IPS-11a (cell line): ENCODE results near the gene ARHGAP6.
"Not testable (repeated sequence)": the region's sequence is repeated elsewhere in the genome, so short reads cannot be mapped to it uniquely, and the experiment has no call there.

Experiments
- H3K4me3 ChIP-seq: one replicate; pipeline ENCODE4 v1.5.1; 2013; ENCODE audit warnings: low read depth, low read length, control low read depth

ARHGAP6 gene

DNA sequence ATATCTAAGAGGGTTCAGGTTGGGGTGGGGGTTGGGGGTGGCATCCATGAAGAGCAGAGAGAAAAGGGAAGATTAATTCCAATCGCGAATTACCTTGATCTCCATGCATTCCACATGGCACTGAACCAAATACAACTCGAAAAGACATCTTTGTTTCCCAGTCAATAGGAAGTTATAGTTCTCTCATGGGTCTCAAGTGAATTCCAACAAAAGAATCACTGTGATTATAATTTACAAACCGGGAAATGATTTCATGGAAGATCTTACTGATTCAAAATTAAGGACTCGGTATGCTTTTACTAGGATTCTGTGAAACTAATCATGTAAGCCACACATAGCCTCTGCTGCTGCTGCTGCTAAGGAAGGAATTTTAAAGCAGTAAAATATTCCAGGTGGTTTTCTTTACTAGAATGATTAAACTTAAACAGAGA, 399.1 kb downstream of the ARHGAP6 start:
- no peak overlapping the region for H3K4me3 ChIP-seq

- no peak overlapping the region for H3K4me3 ChIP-seq
Measured at GRCh38 chrX:11265352-11265751, 400.4 kb downstream of the ARHGAP6 start.

DNA sequence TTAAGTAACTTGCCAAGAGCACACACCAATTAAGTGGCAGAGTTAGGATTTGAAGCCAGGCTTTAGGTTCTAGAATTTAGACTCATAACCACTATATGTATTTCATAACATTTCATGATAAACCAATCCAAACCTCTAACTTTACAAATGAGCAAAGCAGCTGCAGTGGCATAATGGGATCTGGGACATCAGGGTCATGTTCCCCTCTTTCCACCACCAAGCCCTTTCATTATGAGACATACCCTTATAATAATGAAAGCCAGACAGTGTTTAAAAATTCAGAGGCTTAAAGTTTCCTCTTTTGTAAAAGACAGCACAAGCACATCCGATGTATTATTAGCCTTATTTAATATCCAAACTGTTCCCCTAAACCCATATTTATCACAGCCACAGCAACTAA, 400.8 kb downstream of the ARHGAP6 start:
- H3K4me3 ChIP-seq, result no peak overlapping the region

DNA sequence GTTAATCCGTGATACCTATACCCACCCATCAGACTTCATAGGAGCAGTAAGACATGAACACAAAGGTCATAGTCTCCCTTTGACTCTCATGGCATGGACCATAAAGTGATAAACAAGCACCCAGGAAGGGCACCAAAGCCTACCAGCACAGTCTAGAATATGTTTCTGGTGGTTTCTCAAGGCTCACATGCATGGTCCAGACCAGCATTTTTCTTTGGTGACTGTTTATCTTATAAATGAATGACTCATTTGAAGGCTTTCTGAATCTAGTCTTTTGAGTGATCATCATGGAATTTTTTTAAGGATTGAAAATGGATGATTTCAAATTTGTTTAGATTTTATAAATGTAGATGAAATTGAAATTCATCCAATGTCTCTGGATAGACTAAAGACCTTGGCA, 404.5 kb downstream of the ARHGAP6 start:
- H3K4me3 ChIP-seq, result no peak overlapping the region

- H3K4me3 ChIP-seq, result no peak overlapping the region
Measured at GRCh38 chrX:11259437-11259836, 406.3 kb downstream of the ARHGAP6 start.

- no peak overlapping the region for H3K4me3 ChIP-seq
Measured at GRCh38 chrX:11257711-11258110, 408.0 kb downstream of the ARHGAP6 start.

DNA sequence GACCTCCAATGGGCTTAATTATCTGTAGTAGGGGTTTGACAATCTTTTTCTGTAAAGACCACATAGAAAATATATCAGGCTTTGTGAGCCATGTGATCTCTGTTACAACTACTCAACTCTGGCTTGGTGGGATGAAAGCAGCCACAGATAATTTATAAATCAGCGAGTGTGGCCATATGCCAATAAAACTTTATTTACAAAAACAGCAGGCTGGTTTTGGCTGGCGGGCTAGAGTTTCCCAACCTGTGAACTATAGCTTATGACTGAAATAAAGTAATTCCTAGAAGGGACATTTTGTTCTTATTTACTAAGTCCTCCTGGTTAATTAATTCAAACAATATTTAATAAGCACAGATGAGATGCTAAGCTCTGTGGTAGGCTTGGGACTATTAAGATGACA, 408.4 kb downstream of the ARHGAP6 start:
- no peak overlapping the region for H3K4me3 ChIP-seq

DNA sequence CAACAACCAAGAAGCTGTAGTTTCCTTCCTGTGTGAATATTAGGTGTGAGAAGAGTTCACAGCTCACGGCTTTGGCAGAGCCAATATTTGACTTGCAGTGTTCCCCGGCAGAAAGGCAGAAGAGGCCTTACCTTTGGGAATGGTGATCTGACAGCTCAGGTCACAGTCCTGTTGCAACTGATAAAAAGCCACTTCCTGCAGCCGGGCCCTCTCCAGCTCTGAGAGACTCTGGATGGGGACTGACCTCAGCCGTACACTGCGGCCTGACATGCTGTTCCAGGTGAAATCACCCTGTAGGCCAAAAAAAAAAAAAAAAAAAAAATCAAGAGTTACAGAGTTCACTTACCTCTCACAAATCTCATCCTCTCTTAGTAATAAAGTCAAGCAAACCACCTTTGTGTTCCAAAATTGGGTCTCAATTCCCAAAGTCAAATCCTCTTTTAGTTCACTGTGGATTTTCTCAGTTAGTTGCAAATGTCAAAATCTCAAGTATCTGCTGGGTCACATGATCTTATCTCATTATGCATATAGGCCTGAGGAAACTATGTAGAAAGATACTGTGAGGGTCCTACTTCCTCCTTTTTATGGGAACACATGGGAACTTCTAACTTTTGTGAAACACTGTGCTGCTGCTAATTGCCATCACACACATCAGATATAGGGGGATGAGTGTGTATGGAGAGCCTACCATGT, 411.2 kb downstream of the ARHGAP6 start:
- H3K4me3 ChIP-seq, result no peak overlapping the region

GRCh38 chrX:11244636-11245035, 421.1 kb downstream of the ARHGAP6 start:
- H3K4me3 ChIP-seq, result no peak overlapping the region

DNA sequence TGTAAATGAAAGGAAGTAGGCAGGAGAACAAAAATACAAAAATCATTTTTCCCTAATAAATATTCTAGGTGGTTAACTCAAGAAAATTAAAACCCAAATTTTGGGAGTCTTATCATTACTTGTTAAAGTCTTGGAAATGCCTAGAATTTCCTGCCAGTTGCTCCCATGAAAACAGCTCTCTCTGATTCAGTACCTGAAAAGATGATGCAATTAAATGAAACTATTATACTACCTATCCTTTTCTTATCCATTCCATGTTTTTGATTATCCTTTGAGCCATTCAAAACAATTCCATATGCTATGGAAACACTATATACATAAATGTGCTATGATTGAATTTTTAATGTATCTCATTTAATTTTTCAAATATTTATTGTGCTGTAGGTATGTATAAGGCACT, 423.0 kb downstream of the ARHGAP6 start:
- H3K4me3 ChIP-seq, result no peak overlapping the region

- no peak overlapping the region for H3K4me3 ChIP-seq
Measured at GRCh38 chrX:11241720-11242119, 424.0 kb downstream of the ARHGAP6 start.

DNA sequence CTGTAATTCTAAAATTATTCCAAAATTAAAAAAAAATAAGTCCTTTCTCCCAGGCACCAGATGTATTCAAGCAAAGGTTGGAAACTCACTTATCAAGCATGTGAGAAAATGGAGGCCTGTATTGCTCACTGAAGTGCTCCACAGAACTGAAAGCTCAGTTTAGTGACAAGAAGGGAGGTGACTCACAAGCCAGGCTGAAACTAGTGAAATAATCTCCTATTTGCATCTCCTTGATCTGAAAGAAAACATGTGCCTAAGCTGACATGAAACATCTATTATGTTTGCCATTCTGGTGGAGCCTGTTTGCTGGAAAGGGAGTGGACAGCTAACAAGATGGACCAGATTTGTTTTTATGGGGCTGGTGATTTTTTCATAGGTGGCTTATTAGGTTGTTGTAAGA, 426.5 kb downstream of the ARHGAP6 start:
- H3K4me3 ChIP-seq, result no peak overlapping the region

GRCh38 chrX:11235377-11235776, 430.3 kb downstream of the ARHGAP6 start:
- H3K4me3 ChIP-seq, result not testable (repeated sequence)

- no peak overlapping the region for H3K4me3 ChIP-seq
Measured at GRCh38 chrX:11215191-11215921, 450.4 kb downstream of the ARHGAP6 start.

- H3K4me3 ChIP-seq, result no peak overlapping the region
Measured at GRCh38 chrX:11214346-11215190, 451.2 kb downstream of the ARHGAP6 start.

- H3K4me3 ChIP-seq, result no peak overlapping the region
Measured at GRCh38 chrX:11212741-11213140, 453.0 kb downstream of the ARHGAP6 start.

- H3K4me3 ChIP-seq, result no peak overlapping the region
Measured at GRCh38 chrX:11210415-11210801, 455.3 kb downstream of the ARHGAP6 start.

GRCh38 chrX:11209798-11210414, 455.8 kb downstream of the ARHGAP6 start:
- no peak overlapping the region for H3K4me3 ChIP-seq

DNA sequence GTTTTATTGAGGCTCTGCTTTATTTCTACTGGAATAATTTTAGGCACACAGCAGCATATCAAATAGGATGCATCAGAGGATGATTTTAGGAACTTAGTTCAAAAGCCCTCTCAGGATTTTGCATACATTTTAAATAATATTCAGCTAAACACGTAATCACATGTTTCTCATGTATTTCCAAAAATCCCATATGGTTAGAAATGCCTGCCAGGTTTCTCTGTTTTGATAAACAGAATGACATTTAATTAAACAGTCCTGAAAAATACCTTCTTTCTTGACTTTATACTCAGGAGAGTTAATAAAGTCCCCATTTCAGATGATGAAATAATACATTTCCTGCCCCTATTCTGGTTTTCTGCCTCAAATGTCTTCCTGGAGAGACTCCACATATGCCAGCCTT, 459.0 kb downstream of the ARHGAP6 start:
- no peak overlapping the region for H3K4me3 ChIP-seq

- no peak overlapping the region for H3K4me3 ChIP-seq
Measured at GRCh38 chrX:11205796-11206195, 459.9 kb downstream of the ARHGAP6 start.

GRCh38 chrX:11197671-11198070, 468.0 kb downstream of the ARHGAP6 start:
- H3K4me3 ChIP-seq, result no peak overlapping the region
